Endometrium (tissue), 2 donors: ENCODE results near the gene CENPQ.
"Not testable (repeated sequence)": the region's sequence is repeated elsewhere in the genome, so short reads cannot be mapped to it uniquely, and the experiment has no call there.

Experiments used
- FAIRE-seq: peaks from 2 replicates; lab custom pipeline; 2012; peaks lifted over from hg19 to GRCh38; lab: Jason Lieb, UNC
- donor health status: control.
- donor health status: control.

The CENPQ gene, protein sequence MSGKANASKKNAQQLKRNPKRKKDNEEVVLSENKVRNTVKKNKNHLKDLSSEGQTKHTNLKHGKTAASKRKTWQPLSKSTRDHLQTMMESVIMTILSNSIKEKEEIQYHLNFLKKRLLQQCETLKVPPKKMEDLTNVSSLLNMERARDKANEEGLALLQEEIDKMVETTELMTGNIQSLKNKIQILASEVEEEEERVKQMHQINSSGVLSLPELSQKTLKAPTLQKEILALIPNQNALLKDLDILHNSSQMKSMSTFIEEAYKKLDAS

DNA sequence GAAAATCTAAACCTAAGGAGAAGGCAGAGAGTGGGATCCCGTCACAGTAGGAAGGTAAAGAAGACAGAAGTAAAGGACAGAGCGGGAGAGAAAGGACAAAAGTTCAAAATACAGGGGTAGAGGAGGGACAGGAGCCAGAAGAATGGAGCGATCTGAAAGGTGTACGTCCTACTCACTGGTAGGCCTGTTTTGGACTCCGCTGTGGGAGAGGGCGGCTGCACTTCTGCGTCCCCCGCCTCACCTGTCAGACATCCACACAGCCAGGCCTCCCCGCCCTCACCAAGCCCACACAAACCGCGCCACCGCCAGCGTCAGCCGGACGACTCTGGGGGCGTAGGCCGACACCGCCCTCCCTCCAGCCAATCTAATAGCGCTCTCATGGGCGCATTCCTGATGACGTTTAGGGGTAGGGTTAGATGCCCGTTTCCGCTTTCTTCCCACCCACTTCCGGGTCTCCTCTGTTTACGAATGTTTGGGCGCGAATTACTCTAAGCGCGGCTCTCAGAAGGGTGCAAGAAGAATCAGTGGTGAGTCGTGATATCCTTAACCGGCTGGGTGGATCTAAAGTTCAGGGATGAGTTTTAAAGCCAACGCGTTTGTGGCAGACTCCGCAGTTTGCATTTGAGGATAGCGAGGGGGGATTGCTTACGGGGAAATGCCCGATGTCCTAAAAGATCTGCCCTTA lies at the start of gene CENPQ, which contains the start of gene MMUT:
CENPQ (plus strand) TSS at position 444 of the 685 bp plus-strand sequence. CDS start 6,807 bp downstream, outside the sequence.
MMUT (minus strand) TSS at position 327 of the 685 bp plus-strand sequence. CDS start 3,787 bp downstream, outside the sequence.
- peak; percentile 48 for FAIRE-seq

DNA sequence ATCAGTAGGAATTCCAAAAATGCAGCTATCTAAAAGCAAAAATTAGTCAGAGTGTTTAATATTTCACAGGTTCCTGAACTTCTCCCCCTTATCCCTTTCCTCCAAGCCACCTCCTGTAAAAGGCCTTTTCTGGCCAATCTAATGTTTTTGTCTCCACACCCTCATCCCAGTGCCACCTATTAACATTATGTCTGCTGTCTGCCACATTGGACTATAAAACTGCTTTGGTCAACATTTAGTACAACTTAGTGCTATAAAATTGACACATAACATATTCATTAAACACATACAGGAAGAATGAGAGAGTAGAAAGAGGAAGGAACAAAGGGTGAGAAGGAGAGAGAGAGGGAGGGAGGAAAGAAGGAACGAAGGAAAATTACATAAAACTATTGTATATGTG lies 47.8 kb upstream of the CENPQ start:
- no peak for FAIRE-seq

DNA sequence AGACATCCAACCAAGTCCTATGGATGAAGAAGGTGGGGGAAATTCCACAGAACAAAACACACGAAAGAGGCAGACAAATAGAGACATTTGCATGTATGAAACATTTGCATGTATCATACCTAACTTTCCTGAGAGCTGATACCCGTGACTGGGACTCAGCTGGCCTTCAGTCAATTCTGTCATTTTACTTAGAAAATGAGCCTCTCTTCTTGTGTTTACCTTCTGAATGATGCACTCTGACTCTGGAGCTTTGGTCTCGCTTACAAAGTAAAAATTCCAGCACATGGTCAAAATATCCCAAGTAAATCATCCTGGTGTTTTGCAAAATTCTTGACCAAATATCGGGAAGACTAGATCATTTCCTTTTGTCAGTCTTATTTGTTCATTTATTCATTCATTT lies 47.0 kb upstream of the CENPQ start:
- no peak for FAIRE-seq

DNA sequence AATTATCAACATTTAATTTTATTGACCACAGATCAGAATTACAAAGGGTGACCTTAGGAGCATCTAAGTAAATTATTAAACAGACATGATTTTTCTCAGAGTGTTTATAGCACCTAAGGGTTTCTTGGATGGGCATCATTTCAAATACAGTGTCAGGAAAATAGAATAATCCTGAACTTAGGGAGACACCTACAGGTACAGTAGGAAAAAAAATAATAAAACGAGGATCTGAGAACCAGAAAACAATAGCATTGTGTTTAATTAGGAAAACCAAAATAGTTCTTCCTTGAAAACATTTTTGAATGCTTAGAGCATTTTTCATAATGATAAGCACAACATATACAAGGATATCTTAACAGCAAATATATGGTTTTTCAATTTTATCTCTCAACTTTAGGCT lies 39.4 kb upstream of the CENPQ start:
- FAIRE-seq: no peak

DNA sequence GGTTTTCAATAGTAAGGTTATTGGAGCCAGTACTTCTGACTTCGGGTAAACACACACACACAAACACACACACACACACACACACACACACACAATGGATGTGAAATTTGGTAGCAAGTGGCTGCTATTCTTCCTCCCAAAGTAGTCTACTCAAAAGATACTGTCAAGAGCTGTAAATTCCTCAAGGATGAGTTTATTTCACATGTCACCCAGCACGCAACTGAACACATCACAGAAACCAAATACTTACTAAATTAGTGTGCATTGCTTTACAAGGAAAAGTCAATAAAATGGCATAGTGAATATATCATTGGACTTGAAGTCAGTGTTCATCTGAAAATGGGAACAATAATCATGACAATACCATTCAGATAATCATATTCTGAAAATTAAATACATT lies 33.0 kb upstream of the CENPQ start:
- no peak for FAIRE-seq

DNA sequence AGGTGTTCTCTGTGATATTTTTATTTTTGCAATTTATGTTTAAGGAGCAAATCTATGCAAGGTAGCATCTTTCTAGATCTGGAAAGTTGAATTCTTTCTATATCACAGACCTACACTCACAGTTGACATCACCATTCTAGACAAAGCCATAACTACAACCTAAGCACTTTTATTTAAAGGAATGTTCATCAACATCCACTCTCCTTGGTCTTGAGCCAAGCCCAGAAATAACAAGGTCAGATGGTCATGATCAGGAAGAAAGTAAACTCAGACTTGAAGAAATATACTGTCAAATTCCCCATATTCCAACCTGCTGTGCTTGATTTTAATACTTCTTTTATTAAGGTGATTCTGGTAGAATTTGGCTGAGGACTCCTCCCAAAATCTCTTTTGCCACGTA lies 32.3 kb upstream of the CENPQ start:
- no peak for FAIRE-seq

DNA sequence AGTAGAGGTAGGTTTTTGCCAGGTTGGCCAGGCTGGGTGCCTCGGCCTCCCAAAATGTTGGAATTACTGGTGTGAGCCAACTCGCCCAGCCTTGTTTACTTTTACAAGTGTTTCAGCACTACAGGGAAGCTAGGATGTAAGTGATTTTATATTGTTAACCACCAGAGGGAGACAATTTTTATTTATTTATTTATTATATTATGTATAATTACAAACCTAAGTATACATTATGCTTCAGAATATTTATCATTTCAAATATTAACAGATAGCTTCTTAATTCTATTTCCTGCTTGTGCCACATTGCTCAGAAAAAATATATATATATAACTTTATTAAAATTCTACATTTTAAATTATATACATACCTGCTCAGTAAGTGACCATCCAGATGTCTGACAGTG lies 9.9 kb upstream of the CENPQ start:
- peak; percentile 67 for FAIRE-seq

DNA sequence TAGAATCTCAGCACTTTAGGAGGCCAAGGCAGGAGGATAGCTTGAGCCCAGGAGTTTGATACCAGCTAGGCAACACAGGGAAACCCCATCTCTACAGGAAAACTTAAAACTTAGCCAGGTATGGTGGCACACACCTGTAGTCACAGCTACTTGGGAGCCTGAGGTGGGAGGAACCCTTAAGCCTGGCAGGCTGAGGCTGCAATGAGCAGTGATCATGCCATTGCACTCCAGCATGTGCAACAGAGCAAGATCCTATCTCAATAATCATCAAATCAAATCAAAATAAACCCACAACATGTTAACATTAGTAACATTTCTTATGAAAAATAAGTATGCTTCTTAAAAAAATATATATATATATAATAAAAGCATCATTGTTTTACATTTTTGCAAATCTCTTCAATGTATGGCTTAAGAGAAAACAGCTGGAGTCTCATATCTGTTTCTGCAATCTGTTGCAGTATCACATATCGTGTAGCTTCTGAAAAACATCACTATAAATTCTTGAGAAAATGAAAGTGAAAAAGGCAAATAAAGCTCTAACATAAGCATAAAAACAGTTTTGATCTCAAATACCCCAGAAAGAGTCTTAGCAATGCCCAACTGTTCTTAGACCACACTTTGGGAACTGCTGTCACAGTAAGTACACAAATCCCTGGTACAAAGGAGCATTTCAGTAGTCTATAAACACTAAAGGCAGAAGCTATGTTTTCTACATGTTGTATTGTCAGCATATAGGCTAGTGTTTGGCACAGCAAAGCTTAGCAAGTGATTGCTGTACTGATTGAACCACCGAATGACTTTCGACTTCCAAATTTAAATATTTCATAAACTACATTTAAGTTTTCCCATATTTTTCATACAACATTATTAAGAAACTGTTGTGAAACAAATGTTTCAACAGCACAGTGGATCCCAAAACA lies 8.1 kb upstream of the CENPQ start:
- no peak for FAIRE-seq

DNA sequence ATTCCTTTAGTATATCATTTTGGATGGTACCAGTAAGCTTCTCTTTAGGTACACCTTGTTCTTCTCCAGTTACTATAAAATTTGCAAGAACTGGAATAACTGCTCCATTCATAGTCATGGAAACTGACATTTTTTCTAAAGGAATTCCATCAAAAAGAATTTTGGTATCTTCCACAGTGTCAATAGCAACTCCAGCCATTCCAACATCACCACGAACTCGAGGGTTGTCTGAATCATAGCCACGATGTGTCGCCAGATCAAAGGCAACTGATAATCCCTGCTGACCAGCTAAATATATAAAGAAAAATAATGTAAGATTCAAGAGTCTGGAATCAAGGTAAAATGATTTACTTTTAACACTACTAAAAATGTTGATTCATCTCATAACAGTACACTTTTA lies 5.4 kb upstream of the CENPQ start:
- no peak for FAIRE-seq

DNA sequence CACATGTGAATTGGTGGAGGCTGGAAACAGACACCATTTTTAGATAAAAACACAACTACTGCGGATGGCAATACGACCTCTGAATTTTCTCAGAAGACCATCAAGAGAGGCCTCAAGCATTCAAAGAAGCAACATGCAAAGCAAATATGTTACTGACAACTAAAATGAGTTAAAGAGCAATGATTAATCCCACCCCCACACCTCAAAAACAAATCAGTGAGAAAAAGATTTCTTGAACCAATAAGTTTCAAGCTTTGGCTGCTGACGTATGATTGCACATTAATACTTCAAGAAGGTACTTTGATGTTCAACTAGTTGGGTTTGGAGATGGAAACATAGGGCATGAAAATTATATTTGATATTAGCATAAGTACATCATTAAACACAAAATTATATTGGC lies 1.1 kb upstream of the CENPQ start:
- no peak for FAIRE-seq

DNA sequence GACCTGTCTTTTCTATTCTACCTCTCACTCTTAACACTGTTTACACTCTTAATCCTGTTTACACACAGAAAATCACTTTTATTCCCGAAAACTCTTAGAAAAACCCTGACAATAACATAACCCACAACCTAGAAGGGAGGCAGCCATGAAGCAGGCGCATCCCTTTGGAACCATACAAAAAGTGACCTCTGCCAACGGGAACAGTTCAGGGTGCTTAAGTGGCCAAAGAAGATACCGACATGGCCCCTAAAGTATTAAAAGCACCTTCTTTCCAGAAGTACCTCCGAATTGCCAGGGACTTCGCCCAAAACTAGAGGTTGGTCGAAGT lies 607 bp upstream of the CENPQ start:
- FAIRE-seq: no peak

DNA sequence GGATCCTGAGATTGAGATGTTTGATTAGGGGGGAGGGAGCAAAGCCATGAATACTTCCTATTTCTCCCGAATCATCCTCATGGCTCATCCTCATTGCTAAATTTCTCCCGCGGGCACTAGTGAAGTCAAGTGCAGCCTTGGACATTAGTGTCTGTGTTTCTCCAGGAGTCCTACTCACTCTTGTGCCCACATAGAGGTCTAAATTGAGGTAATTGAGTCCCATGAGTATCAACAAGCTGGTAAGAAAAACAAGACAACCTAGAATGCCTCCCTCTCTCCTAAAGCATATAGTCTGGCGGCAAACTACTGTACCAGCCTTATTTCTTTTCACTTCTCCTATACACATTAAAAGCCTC lies 420 bp downstream of the CENPQ start:
- no peak for FAIRE-seq

DNA sequence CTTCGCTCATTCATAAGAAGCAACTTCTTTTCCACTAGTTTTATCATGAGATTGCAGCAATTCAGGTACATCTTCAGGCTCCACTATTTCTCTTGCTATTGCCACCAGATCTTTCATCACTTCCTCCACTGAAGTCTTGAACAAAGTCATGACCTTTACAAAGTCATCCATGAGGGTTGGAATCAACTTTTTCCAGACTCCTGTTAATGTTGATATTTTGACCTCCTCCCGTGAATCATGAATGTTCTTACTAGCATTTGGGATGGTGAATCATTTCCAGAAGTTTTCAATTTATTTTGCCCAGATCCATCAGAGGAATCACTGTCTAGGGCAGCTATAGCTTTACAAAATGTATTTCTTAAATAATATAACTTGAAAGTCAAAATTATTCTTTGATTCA lies 1.5 kb downstream of the CENPQ start:
- FAIRE-seq: no peak

DNA sequence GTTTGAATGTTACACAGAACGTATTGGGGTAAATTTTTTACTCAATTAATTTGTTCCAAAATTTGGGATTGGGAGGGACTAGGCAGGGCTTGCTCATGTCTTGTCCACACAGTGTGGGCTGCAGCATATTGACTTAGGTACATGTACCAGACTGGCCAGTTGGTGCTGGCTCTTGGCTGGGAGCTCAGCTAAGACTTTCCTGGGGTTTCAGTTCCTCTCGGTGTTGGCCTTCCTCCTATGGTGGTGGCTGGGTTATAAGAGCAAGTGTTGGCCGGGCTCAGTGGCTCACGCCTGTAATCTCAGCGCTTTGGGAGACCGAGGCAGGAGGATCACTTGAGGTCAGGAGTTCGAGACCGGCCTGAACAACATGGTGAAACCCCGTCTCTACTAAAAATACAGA lies 4.9 kb downstream of the CENPQ start:
- no peak for FAIRE-seq

DNA sequence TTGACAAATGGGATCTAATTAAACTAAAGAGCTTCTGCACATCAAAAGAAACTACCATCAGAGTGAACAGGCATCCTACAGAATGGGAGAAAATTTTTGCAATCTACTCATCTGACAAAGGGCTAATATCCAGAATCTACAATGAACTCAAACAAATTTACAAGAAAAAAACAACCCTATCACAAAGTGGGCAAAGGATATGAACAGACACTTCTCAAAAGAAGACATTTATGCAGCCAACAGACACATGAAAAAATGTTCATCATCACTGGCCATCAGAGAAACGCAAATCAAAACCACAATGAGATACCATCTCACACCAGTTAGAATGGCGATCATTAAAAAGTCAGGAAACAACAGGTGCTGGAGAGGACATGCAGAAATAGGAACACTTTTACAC lies 13.4 kb downstream of the CENPQ start:
- FAIRE-seq: not testable (repeated sequence)

DNA sequence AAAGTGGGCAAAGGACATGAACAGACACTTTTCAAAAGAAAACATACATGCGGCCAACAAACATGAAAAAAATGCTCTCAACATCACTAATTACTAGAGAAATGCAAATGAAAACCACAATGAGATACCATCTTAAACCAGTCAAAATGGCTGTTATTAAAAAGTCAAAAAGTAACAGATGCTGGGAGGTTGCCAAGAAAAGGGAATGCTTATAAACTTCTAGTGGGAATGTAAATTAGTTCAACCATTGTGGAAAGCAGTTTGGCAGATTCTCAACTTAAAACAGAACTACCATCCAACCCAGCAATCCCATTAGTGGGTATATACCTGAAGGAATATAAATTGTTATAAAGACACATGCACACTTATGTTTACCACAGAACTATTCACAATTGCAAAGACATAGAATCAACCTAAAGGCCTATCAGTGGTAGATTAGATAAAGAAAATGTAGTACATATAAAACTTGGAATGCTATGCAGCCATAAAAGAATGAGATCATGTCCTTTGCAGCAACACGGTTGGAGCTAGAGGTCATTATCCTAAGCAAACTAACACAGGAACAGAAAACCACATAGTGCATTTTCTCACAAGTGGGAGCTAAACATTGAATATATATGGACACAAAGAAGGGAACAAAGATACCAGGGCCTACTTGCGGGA lies 16.3 kb downstream of the CENPQ start:
- FAIRE-seq: no peak

DNA sequence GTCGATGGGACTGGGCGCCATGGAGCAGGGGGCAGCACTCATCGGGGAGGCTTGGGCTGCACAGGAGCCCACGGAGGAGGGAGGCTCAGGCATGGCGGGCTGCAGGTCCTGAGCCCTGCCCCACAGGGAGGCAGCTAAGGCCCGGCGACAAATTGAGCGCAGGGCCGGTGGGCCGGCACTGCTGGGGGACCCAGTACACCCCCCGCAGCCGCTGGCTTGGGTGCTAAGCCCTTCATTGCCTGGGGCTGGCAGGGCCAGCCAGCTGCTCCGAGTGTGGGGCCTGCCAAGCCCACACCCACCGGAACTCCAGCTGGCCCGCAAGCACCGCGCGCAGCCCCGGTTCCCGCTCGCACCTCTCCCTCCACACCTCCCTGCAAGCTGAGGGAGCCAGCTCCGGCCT lies 18.7 kb downstream of the CENPQ start:
- FAIRE-seq: not testable (repeated sequence)

DNA sequence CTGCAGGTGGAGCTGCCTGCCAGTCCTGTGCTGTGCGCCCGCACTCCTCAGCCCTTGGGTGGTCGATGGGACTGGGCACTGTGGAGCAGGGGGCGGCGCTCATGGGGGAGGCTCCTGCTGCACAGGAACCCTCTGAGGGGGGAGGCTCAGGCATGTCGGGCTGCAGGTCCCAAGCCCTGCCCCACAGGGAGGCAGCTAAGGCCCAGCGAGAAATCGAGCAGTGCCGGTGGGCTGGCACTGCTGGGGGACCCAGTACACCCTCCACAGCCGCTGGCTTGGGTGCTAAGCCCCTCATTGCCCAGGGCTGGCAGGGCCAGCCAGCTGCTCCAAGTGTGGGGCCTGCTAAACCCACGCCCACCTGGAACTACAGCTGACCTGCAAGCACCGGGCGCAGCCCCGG lies 20.2 kb downstream of the CENPQ start:
- FAIRE-seq: not testable (repeated sequence)

DNA sequence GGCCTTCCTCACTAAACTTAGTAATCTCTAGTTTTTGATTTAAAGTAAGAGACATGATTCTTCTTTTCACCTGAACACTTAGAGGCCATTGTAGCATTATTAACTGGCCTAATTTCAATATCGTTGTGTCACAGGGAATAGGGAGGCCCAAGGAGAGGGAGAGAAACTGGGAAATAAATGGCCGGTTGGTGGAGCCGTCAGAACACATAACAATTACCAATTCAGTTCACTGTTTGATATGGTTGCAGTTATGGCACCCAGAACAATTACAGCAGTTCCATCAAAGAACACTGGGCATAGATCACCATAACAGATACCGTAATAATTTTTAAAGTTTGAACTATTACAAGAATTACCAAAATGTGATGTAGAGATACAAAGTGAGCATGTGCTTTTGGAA lies 27.5 kb downstream of the CENPQ start:
- FAIRE-seq: no peak

DNA sequence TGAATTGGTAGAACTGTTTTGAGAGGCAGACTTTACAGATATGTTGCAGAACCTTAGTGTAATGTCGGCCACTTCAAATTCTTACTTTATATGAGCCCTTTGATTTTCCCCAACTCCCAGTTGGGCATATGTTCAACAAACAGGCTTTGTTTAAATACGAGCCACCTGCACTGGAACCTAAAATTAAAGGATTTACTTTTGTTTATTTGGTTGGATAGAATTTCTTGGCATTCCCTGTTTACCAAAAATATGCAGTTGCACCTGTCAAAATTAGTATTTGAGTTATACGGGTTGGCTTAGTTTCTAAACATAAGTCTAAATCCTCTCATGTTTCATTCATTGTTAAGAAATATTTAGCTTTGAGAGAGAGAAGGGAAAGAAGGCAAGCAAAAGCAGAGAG lies 34.1 kb downstream of the CENPQ start:
- FAIRE-seq: no peak

DNA sequence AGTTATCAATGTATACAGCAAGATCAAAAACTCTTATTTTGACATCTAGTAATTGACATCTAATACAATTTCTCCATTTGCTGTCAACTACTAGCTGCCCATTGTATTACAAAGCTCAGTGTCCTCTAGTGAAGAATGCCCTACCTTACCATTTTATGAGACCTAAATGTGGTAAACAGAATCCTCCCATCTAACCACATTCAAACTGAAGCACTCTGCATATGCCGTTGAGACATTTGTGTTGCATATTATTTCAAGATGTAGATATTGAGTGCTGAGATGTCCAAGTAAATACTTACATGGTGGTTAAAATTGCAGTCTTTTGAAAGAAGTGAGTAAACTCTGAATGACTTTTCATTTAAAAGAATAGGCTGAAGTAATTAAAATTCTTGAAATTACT lies 36.0 kb downstream of the CENPQ start:
- no peak for FAIRE-seq

DNA sequence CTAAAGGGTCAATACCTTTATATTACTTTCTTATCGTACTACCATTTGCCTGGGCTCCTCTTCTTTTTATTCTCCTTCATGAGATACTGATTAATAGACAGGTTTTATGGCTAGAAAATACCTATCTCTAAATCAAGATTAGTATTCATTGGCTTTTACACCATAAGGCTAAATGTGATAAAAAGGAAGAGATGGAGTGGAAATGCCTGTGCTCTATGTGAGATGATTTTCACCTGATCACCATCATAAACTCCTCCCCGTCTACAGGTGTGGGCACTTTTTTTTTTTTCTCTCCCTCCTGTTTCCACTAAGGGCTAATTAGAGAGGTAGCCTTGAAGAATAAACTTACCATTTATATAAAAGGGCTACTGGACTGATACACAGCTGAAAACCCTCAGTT lies 36.5 kb downstream of the CENPQ start, which contains the start of gene GLYATL3:
GLYATL3 (plus strand) TSS at position 301 of the 400 bp plus-strand sequence. CDS start 12,068 bp downstream, outside the sequence.
- no peak for FAIRE-seq
